Immature natural killer cell (primary cell): Measurements from ENCODE around the gene HTT. TPM values are rescaled to one million over a fixed set of nuclear protein-coding genes. Genes with fewer than 3 reads are reported as not detected.

ENCODE experiments used
- DNase-seq, 3 donors: peaks; one replicate each; pipeline ENCODE4 v3.0.0; 2022; ENCODE audit warnings: mixed read lengths in 1 of 3
- H3K27ac Mint-ChIP-seq, 6 donors: one replicate each; pipeline ENCODE4 v1.8.0; 2020; ENCODE audit warnings: mixed read lengths in 6 of 6, mild to moderate bottlenecking in 5 of 6, inconsistent platforms in 4 of 6, moderate library complexity in 3 of 6
- H3K27me3 Mint-ChIP-seq, 3 donors: one replicate each; pipeline ENCODE4 v1.8.0; 2020 to 2021; ENCODE audit warnings: low read depth in 3 of 3, mild to moderate bottlenecking in 3 of 3, mixed read lengths in 3 of 3, moderate library complexity in 3 of 3, inconsistent platforms in 1 of 3
- H3K36me3 Mint-ChIP-seq, 3 donors: one replicate each; pipeline ENCODE4 v1.8.0; 2020; ENCODE audit warnings: mixed read lengths in 3 of 3, inconsistent platforms in 2 of 3, mild to moderate bottlenecking in 2 of 3
- H3K4me1 Mint-ChIP-seq, 2 donors: one replicate each; pipeline ENCODE4 v1.8.0; 2020; ENCODE audit warnings: inconsistent platforms in 2 of 2, mild to moderate bottlenecking in 2 of 2, mixed read lengths in 2 of 2, moderate library complexity in 1 of 2
- H3K4me3 Mint-ChIP-seq, 5 donors: one replicate each; pipeline ENCODE4 v1.8.0; 2020; ENCODE audit warnings: mild to moderate bottlenecking in 5 of 5, mixed read lengths in 5 of 5, inconsistent platforms in 3 of 5, moderate library complexity in 3 of 5
- H3K9me3 Mint-ChIP-seq, 6 donors: one replicate each; pipeline ENCODE4 v1.8.0; 2020; ENCODE audit warnings: mild to moderate bottlenecking in 6 of 6, mixed read lengths in 6 of 6, inconsistent platforms in 4 of 6, moderate library complexity in 3 of 6
- polyA plus RNA-seq, 3 donors: library from polyadenylated mRNA; unstranded; fragments of 300-500 nt; fragmentation: Illumina TruSeq; gene quantifications; one replicate each; pipeline ENCODE4 v1.2.3, GENCODE V29; 2021

Gene HTT
- polyA plus RNA-seq, 3 donors from 2014 or later: 5.3 to 16.9 (median 6.2) TPM

DNA sequence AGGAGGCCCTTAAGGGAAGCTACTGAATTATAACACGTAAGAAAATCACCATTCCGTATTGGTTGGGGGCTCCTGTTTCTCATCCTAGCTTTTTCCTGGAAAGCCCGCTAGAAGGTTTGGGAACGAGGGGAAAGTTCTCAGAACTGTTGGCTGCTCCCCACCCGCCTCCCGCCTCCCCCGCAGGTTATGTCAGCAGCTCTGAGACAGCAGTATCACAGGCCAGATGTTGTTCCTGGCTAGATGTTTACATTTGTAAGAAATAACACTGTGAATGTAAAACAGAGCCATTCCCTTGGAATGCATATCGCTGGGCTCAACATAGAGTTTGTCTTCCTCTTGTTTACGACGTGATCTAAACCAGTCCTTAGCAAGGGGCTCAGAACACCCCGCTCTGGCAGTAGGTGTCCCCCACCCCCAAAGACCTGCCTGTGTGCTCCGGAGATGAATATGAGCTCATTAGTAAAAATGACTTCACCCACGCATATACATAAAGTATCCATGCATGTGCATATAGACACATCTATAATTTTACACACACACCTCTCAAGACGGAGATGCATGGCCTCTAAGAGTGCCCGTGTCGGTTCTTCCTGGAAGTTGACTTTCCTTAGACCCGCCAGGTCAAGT lies 167.5 kb downstream of the HTT start:
- Mint-ChIP-seq H3K27me3 (peaks cover 0 to 8% (median 5%) of the 10 kb centered on the region in 3 donors), H3K27ac (peak overlapping the region in 5 of 6 donors; percentile 1 to 66 (median 64)), H3K9me3 (no peaks in the 10 kb centered on the region), H3K4me3 (no peak overlapping the region), H3K4me1 (peaks cover 0 to 6% of the 10 kb centered on the region in 2 donors), H3K36me3 (peaks cover 4 to 17% (median 13%) of the 10 kb centered on the region in 3 donors)
- no peak for DNase-seq

GRCh38 chr4:3243136-3243780 lies 168.8 kb downstream of the HTT start:
- H3K27ac Mint-ChIP-seq: peak overlapping the region; percentile 28 to 79 (median 52)
- no peak for DNase-seq
- no peaks in the 10 kb centered on the region for H3K9me3 Mint-ChIP-seq
- H3K36me3 Mint-ChIP-seq: peaks cover 0 to 12% (median 9%) of the 10 kb centered on the region in 3 donors
- peaks cover 0 to 6% of the 10 kb centered on the region in 2 donors for H3K4me1 Mint-ChIP-seq
- H3K27me3 Mint-ChIP-seq: peaks cover 0 to 8% (median 4%) of the 10 kb centered on the region in 3 donors
- H3K4me3 Mint-ChIP-seq: no peak overlapping the region

- peak overlapping the region in 4 of 6 donors; percentile 6 to 59 (median 48) for H3K27ac Mint-ChIP-seq
- no peak for DNase-seq
- H3K27me3 Mint-ChIP-seq: peaks cover 0 to 8% (median 2%) of the 10 kb centered on the region in 3 donors
- peaks cover 0 to 12% (median 9%) of the 10 kb centered on the region in 3 donors for H3K36me3 Mint-ChIP-seq
- peaks cover 0 to 6% of the 10 kb centered on the region in 2 donors for H3K4me1 Mint-ChIP-seq
- H3K9me3 Mint-ChIP-seq: no peaks in the 10 kb centered on the region
- no peak overlapping the region for H3K4me3 Mint-ChIP-seq
These were observed 169.5 kb downstream of the HTT start for GRCh38 chr4:3244002-3244401.

- Mint-ChIP-seq H3K4me3 (no peak overlapping the region), H3K27ac (peak overlapping the region in 2 of 6 donors; percentile 7 to 61), H3K9me3 (no peaks in the 10 kb centered on the region), H3K27me3 (peaks cover 0 to 8% (median 2%) of the 10 kb centered on the region in 3 donors), H3K4me1 (peaks cover 0 to 6% of the 10 kb centered on the region in 2 donors), H3K36me3 (peaks cover 0 to 12% (median 9%) of the 10 kb centered on the region in 3 donors)
- DNase-seq: no peak
These were observed 170.3 kb downstream of the HTT start for GRCh38 chr4:3244747-3245146.

- Mint-ChIP-seq H3K9me3 (no peaks in the 10 kb centered on the region), H3K36me3 (peaks cover 0 to 9% (median 7%) of the 10 kb centered on the region in 3 donors), H3K4me3 (no peak overlapping the region), H3K4me1 (peaks cover 0 to 6% of the 10 kb centered on the region in 2 donors), H3K27me3 (peaks cover 0 to 6% (median 2%) of the 10 kb centered on the region in 3 donors), H3K27ac (no peak overlapping the region)
- DNase-seq: no peak
These were observed 171.2 kb downstream of the HTT start for GRCh38 chr4:3245676-3246075.

- no peak for DNase-seq
- H3K4me1 Mint-ChIP-seq: peaks cover 0 to 6% of the 10 kb centered on the region in 2 donors
- H3K4me3 Mint-ChIP-seq: no peak overlapping the region
- peak overlapping the region in 1 of 6 donors; percentile 26 for H3K27ac Mint-ChIP-seq
- no peaks in the 10 kb centered on the region for H3K9me3 Mint-ChIP-seq
- H3K27me3 Mint-ChIP-seq: peaks cover 0 to 3% (median 2%) of the 10 kb centered on the region in 3 donors
- peaks cover 0 to 8% (median 6%) of the 10 kb centered on the region in 3 donors for H3K36me3 Mint-ChIP-seq
These were observed 172.2 kb downstream of the HTT start for GRCh38 chr4:3246458-3247398.

GRCh38 chr4:3247399-3248177 lies 173.1 kb downstream of the HTT start:
- Mint-ChIP-seq H3K4me1 (peaks cover 0 to 6% of the 10 kb centered on the region in 2 donors), H3K9me3 (no peaks in the 10 kb centered on the region), H3K36me3 (peaks cover 0 to under 1% (median 0%) of the 10 kb centered on the region in 3 donors), H3K27ac (no peak overlapping the region), H3K4me3 (no peak overlapping the region), H3K27me3 (peaks cover 0 to 3% (median 2%) of the 10 kb centered on the region in 3 donors)
- no peak for DNase-seq

DNA sequence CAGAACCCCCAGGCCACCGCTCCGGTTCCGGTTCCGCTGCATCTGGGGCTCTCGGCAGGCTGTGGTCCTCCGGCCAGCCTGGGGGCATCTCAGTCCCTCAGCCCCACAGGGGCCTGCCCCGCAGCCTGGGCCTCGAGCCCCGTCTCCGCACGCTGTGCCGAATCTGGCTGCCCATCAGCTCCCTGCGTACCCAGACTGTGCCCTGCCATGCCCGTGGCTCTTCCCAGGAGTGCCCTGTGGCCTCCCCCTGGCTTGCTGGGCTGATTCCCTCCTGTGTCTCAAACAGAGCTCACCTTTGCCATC lies 173.6 kb downstream of the HTT start:
- H3K27me3 Mint-ChIP-seq: peaks cover 0 to 3% (median 2%) of the 10 kb centered on the region in 3 donors
- no peak overlapping the region for H3K4me3 Mint-ChIP-seq
- DNase-seq: no peak
- no peaks in the 10 kb centered on the region for H3K9me3 Mint-ChIP-seq
- no peaks in the 10 kb centered on the region for H3K36me3 Mint-ChIP-seq
- peaks cover 0 to 6% of the 10 kb centered on the region in 2 donors for H3K4me1 Mint-ChIP-seq
- no peak overlapping the region for H3K27ac Mint-ChIP-seq

- Mint-ChIP-seq H3K27me3 (peaks cover 0 to 3% (median 0%) of the 10 kb centered on the region in 3 donors), H3K36me3 (no peaks in the 10 kb centered on the region), H3K4me3 (no peak within 1 kb of the TSS), H3K9me3 (no peaks in the 10 kb centered on the region), H3K27ac (no peak within 1 kb of the TSS), H3K4me1 (peaks cover 0 to 6% of the 10 kb centered on the region in 2 donors)
- DNase-seq: no peak
These were observed 174.6 kb downstream of the HTT start, which contains the start of gene MSANTD1 for GRCh38 chr4:3248811-3249661. Gene MSANTD1 (plus strand): TSS chr4:3249159. CDS start chr4:3249223, 64 bp downstream.

GRCh38 chr4:3249711-3250437 lies 175.4 kb downstream of the HTT start:
- Mint-ChIP-seq H3K27me3 (peaks cover 0 to 3% (median 2%) of the 10 kb centered on the region in 3 donors), H3K4me1 (peaks cover 0 to 6% of the 10 kb centered on the region in 2 donors), H3K27ac (no peak overlapping the region), H3K9me3 (no peaks in the 10 kb centered on the region), H3K36me3 (no peaks in the 10 kb centered on the region), H3K4me3 (no peak overlapping the region)
- no peak for DNase-seq

DNA sequence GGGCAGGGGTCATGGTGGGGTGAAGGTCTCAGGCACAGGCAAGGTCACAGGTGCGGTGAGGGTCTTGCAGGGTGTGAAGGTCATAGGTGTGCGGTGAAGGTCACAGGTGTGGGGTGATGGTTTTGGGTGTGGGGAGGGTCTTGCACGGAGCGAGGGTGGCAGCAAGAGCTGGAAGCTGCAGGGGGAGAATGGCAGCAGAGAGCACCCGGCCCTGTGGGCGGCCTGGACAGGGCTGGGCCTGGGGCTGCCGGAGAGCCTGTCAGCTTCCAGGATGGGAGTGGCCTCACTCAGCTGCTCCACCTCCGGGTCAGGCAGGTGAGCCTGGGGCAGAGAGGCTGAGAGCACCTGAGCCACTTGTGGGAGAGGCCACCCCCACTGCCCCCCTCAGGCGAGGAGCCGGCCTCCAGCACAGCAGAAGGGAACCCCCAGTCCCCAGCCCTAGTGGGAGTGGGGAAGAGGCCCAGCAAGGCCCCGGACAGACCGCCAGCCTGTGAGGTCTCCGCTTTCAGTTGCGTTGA lies 176.0 kb downstream of the HTT start:
- no peak overlapping the region for H3K4me3 Mint-ChIP-seq
- DNase-seq: no peak
- H3K27ac Mint-ChIP-seq: no peak overlapping the region
- H3K4me1 Mint-ChIP-seq: peaks cover 0 to 6% of the 10 kb centered on the region in 2 donors
- no peaks in the 10 kb centered on the region for H3K9me3 Mint-ChIP-seq
- H3K27me3 Mint-ChIP-seq: peaks cover 0 to 3% (median 2%) of the 10 kb centered on the region in 3 donors
- no peaks in the 10 kb centered on the region for H3K36me3 Mint-ChIP-seq
